Loucy (cell line): Measurements from ENCODE around the gene MYL7.

ENCODE experiments used
- CTCF ChIP-seq: fragments of 200-600 bp; sonication (generic); conservative IDR thresholded peaks from 2 replicates; pipeline ENCODE4 v1.5.1; 2014; ENCODE audit warnings: mild to moderate bottlenecking, antibody characterized with exemption, low read length
- EZH2phosphoT487 ChIP-seq: fragments of 200-600 bp; IDR thresholded peaks from 2 replicates; pipeline ENCODE4 v1.6.1; 2018; ENCODE audit warnings: antibody characterized with exemption, mild to moderate bottlenecking, moderate library complexity, borderline replicate concordance

GRCh38 chr7:44177570-44178131, 36.5 kb upstream of the MYL7 start:
- TF ChIP-seq CTCF (no peak), EZH2phosphoT487 (no peak)
